ENCODE data around the gene PTPRE. TPM values are rescaled to one million over a fixed set of nuclear protein-coding genes. Genes with fewer than 3 reads are reported as not detected.

Gene PTPRE
- polyA plus RNA-seq, 1 donor (not counting 4 experiments of a cell fraction or from before 2014, with no cell fraction given), result 15.1 TPM

DNA sequence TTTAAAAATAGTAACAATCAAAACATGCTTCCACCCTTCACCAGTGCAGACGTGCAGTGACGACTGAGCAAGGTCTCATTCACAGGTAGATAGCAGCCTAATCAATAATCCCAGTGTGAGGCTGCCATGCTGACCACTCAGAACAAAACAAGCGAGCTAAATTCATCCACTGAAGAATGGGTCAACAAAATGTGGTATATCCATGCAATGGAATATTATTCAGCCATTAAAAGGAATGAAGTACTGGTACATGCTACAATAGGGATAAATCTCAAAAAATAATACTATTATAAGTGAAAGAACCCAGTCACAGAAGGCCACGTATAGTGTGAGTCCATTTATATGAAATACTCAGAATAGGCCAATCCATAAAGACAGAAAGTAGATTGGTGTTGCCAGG, 74.0 kb downstream of the PTPRE start:
- DNase-seq (ENCODE audit: low read depth, low spot score) (no peak), FAIRE-seq (no peak)
- no peaks in the 10 kb centered on the region for H3K36me3 ChIP-seq (ENCODE audit: control insufficient read depth in 2 of 2, extremely low read depth in 1 of 2, insufficient read depth in 2 of 2, low read length in 2 of 2)
- H3K9me1 ChIP-seq (ENCODE audit: control insufficient read depth, extremely low read depth, insufficient read depth, low read length), result no peaks in the 10 kb centered on the region
- H2AFZ ChIP-seq (ENCODE audit: control insufficient read depth, low read length), result no peak overlapping the region
- H3K4me2 ChIP-seq (ENCODE audit: control insufficient read depth, extremely low read depth, insufficient read depth, low read depth, low read length), result no peak overlapping the region
- H3K4me3 ChIP-seq (ENCODE audit: control insufficient read depth in 2 of 3, extremely low read depth in 1 of 3, insufficient read depth in 2 of 3, low read depth in 1 of 3, low read length in 3 of 3), result no peak overlapping the region
- TF ChIP-seq EZH2 (IDR thresholded peaks at IDR 0.05; ENCODE audit: low read length), result no peak
- TF ChIP-seq, protein P1, sequence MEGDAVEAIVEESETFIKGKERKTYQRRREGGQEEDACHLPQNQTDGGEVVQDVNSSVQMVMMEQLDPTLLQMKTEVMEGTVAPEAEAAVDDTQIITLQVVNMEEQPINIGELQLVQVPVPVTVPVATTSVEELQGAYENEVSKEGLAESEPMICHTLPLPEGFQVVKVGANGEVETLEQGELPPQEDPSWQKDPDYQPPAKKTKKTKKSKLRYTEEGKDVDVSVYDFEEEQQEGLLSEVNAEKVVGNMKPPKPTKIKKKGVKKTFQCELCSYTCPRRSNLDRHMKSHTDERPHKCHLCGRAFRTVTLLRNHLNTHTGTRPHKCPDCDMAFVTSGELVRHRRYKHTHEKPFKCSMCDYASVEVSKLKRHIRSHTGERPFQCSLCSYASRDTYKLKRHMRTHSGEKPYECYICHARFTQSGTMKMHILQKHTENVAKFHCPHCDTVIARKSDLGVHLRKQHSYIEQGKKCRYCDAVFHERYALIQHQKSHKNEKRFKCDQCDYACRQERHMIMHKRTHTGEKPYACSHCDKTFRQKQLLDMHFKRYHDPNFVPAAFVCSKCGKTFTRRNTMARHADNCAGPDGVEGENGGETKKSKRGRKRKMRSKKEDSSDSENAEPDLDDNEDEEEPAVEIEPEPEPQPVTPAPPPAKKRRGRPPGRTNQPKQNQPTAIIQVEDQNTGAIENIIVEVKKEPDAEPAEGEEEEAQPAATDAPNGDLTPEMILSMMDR (optimal IDR thresholded peaks at IDR 0.05 in 1 of 3, IDR thresholded peaks at IDR 0.05 in 1 of 3, conservative IDR thresholded peaks at IDR 0.05 in 1 of 3; ENCODE audit: extremely low read depth in 1 of 3, insufficient read depth in 2 of 3, low read length in 3 of 3), result no peak
- H3K9me3 ChIP-seq (ENCODE audit: control insufficient read depth, low read depth, low read length), result peaks cover 3% of the 10 kb centered on the region
- dilution Hi-C loops (cut with MboI; ENCODE audit: extremely low pct_ligation_motif_present, low sequenced_read_pairs), result no loop called here
- H3K9ac ChIP-seq (ENCODE audit: control insufficient read depth, extremely low read depth, insufficient read depth, low read length), result no peak overlapping the region
- no peaks in the 10 kb centered on the region for H4K20me1 ChIP-seq (ENCODE audit: control insufficient read depth, extremely low read depth, insufficient read depth, low read length)
- H3K4me1 ChIP-seq (ENCODE audit: control insufficient read depth, extremely low read depth, insufficient read depth, low read length), result peaks cover 4% of the 10 kb centered on the region
- no peaks in the 10 kb centered on the region for H3K27me3 ChIP-seq (ENCODE audit: control insufficient read depth, extremely low read depth, insufficient read depth, low read length)
- H3K27ac ChIP-seq (ENCODE audit: control insufficient read depth, insufficient read depth, low read length), result no peak overlapping the region
- H3K79me2 ChIP-seq (ENCODE audit: control insufficient read depth, insufficient read depth, low read length), result no peaks in the 10 kb centered on the region

DNA sequence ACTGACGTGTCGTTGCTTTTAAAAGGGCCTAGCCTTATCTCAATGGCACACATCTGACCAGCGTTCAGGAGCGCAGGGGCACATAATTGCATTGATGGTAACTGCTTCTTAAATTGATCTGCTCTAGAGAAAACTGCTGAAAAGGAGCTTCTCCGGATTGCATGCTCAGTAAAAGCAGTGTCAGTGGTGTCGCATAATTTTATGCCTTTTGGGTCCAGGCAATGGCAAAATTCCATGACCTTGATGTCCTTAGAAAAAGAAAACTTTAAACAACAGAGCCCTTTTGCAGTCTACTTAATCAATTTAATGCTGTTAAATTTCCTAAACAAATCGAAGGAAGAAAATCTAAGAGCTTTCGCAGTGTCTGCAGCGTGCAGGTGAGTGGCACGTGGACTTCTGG, 75.7 kb downstream of the PTPRE start:
- Histone ChIP-seq H3K79me2 (ENCODE audit: control insufficient read depth, insufficient read depth, low read length) (no peaks in the 10 kb centered on the region), H3K9me1 (ENCODE audit: control insufficient read depth, extremely low read depth, insufficient read depth, low read length) (no peaks in the 10 kb centered on the region), H3K4me1 (ENCODE audit: control insufficient read depth, extremely low read depth, insufficient read depth, low read length) (peaks cover 4% of the 10 kb centered on the region), H3K9ac (ENCODE audit: control insufficient read depth, extremely low read depth, insufficient read depth, low read length) (no peak overlapping the region), H3K4me3 (ENCODE audit: control insufficient read depth in 2 of 3, extremely low read depth in 1 of 3, insufficient read depth in 2 of 3, low read depth in 1 of 3, low read length in 3 of 3) (no peak overlapping the region), H3K27ac (ENCODE audit: control insufficient read depth, insufficient read depth, low read length) (no peak overlapping the region), H4K20me1 (ENCODE audit: control insufficient read depth, extremely low read depth, insufficient read depth, low read length) (no peaks in the 10 kb centered on the region), H3K9me3 (ENCODE audit: control insufficient read depth, low read depth, low read length) (peaks cover 3% of the 10 kb centered on the region), H3K27me3 (ENCODE audit: control insufficient read depth, extremely low read depth, insufficient read depth, low read length) (no peaks in the 10 kb centered on the region), H3K4me2 (ENCODE audit: control insufficient read depth, extremely low read depth, insufficient read depth, low read depth, low read length) (no peak overlapping the region), H2AFZ (ENCODE audit: control insufficient read depth, low read length) (no peak overlapping the region), H3K36me3 (ENCODE audit: control insufficient read depth in 2 of 2, extremely low read depth in 1 of 2, insufficient read depth in 2 of 2, low read length in 2 of 2) (no peaks in the 10 kb centered on the region)
- DNase-seq (ENCODE audit: low read depth, low spot score) (no peak), FAIRE-seq (no peak)
- TF ChIP-seq, protein P1 (optimal IDR thresholded peaks at IDR 0.05 in 1 of 3, IDR thresholded peaks at IDR 0.05 in 1 of 3, conservative IDR thresholded peaks at IDR 0.05 in 1 of 3; ENCODE audit: extremely low read depth in 1 of 3, insufficient read depth in 2 of 3, low read length in 3 of 3), result no peak
- TF ChIP-seq EZH2 (IDR thresholded peaks at IDR 0.05; ENCODE audit: low read length), result no peak
- dilution Hi-C loops (cut with MboI; ENCODE audit: extremely low pct_ligation_motif_present, low sequenced_read_pairs), result no loop called here

All from keratinocyte (primary cell).